Pulmonary artery endothelial cell (primary cell): ENCODE results near the gene MYO1E. TPM values are rescaled to one million over a fixed set of nuclear protein-coding genes. Genes with fewer than 3 reads are reported as not detected.

ENCODE experiments used
- DNase-seq: peaks from one replicate; pipeline ENCODE4 v3.0.0-alpha.2; 2011; ENCODE audit warnings: low read depth, low spot score
- total RNA-seq: library from RNA; depleted of rRNA; stranded (reverse); fragments of >200 nt; gene quantifications from 2 replicates; pipeline ENCODE4 v1.2.3, GENCODE V29; 2014

The MYO1E gene
- total RNA-seq, 1 donor from 2014 or later: 117 TPM

- DNase-seq: no peak
Observed at GRCh38 chr15:59321000-59321689, 51.5 kb downstream of the MYO1E start.

GRCh38 chr15:59317211-59317610, 55.5 kb downstream of the MYO1E start:
- no peak for DNase-seq

DNA sequence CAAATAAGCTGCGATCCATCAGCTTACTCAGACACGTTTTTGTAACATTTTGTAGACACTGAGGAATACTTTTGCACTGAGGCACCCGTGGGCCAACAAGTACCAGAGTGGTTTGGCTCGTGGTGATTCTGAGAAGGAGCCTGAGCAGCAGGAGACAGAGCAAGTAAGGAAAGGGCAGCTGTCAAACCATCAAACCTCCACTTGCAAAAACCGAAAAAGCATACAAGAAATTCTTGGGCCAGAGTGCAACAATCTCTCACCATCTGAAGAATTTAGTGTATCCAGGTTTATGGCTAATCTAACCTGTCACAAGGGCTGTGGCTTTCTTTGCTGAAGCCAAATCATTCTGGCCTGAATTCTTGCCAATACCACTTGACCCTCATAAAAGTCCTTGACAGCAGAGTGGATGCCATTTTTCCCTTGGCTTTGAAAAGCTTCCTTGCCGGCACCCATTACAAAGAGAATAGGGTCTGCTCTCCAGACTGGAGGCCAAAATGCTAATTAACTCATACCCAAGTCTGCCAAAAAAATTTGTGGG, 56.7 kb downstream of the MYO1E start:
- DNase-seq: no peak

DNA sequence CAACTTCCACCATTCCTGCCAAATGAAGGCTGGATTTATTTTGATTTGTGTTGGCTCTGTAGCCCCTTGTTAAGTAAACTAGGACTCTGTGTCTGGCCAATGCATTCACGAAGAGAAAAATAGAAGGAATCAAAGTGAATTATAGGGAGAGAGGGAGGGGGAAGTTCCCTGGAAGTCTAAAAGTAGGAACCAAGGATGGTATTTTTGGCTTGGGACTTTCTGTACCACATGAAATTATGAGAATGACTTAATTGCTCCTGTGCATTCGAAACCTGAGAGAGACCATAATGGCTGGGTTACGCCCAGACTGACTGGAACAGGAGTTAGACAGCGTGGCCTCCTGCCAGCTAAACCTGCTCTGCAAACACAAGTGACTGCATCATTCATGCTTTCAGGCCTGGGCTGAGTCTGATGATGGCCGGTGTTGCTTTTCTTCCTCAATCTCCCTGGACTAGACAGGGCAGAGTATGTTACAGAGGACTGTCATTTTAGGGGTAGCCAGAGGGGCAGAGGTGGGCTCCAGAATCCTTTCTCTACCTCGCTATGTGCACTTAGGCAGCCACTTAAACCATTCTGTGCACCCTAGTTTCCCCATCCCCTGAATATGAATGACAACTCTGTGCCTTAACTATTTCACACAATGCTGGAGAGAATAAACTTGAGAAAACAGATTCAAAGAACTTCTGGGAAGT, 58.9 kb downstream of the MYO1E start:
- DNase-seq: no peak

- DNase-seq: no peak
Observed at GRCh38 chr15:59312205-59312604, 60.5 kb downstream of the MYO1E start.

DNA sequence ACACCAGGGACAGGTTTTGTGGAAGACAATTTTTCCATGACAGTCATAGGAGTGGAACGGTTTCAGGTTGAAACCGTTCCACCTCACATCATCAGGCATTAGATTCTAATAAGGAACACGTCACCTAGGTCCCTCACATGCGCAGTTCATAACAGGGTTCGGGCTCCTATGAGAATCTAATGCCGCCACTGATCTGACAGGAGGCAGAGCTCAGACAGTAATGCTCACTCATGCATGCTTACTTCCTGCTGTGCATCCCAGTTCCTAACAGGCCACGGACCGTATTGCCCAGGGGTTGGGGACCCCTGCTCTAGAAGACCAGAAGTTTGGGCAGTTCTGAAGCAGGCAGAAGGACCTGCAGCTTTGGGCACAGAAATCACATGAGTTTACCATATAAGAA, 61.5 kb downstream of the MYO1E start:
- no peak for DNase-seq

GRCh38 chr15:59309405-59309804, 63.3 kb downstream of the MYO1E start:
- DNase-seq: no peak

GRCh38 chr15:59307165-59307537, 65.5 kb downstream of the MYO1E start:
- no peak for DNase-seq

DNA sequence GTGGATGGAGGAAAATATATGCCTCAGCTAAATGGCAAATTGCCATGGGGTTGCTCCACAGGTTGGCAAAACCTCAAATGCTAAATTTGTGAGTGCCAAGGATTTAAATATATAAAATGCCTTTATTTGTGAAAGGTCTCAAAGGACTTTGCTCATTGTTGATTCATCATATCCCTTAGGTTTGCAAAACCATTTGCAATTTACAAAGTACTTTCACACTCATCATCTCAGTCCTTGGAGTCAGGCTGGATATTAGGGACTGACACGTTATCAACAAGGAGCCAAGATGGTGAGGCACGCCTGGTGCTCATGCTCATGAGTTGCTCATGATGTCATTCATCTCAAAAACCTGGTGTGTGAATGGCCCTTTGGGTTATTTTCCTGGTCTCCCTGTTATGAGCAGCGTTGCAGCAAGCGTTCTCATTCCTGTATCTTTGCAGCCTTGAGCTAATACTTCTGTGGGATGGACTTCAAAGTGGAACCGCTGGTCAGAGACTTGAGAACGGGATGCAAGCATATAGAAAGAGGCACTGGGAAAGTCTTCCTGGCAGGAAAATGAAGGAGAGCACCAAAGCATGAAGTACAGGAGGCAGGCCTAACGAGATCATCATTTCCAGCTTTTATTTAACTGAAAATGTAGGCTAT, 66.0 kb downstream of the MYO1E start:
- DNase-seq: no peak

DNA sequence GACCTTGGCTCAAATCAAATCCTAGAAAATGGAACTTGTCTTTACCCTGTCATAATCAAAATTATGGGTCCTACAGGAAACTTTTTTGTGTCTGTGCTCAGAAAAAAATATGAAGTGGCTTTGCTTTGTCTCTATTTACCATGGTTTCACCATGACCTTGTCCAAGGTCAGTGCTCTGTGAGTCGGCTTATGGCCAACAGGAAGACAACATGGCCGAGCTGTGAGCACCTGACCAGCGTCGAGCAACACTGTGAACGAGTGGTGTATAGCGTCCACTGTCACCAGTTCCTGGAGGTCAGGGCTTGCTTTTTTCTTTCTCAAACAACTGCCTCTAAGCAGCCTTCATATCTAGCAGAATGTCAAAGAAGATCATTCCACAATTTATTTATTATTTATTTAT, 67.9 kb downstream of the MYO1E start:
- no peak for DNase-seq

- DNase-seq: no peak
Observed at GRCh38 chr15:59304034-59304795, 68.5 kb downstream of the MYO1E start.

- DNase-seq: no peak
Observed at GRCh38 chr15:59303633-59304032, 69.0 kb downstream of the MYO1E start.

GRCh38 chr15:59303136-59303535, 69.5 kb downstream of the MYO1E start:
- DNase-seq: no peak

- DNase-seq: no peak
Observed at GRCh38 chr15:59301527-59301926, 71.1 kb downstream of the MYO1E start.

DNA sequence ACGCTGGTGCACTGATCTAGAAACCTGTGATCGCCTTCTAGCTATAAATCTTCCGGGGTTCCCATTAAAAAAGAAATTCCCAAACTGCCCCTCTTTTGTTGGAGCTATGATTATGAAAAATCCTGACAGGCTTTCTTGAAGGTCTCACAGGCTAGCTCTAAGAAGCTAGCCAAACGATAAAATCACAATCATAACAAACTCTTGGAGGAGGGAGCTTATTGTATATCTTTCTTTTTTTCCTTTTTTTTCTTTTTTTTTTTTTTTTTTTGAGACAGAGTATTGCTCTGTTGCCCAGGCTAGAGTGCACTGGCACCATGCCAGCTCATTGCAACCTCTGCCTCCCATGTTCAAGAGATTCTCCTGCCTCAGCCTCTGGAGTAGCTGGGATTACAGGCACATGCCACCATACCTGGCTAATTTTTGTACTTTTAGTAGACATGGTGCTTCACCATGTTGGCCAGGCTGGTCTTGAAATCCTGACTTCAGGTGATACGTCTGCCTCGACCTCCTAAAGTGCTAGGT, 72.0 kb downstream of the MYO1E start:
- no peak for DNase-seq

- DNase-seq: peak; percentile 90
Observed at GRCh38 chr15:59299929-59300617, 72.6 kb downstream of the MYO1E start.

GRCh38 chr15:59298854-59299250, 73.8 kb downstream of the MYO1E start:
- DNase-seq: no peak

DNA sequence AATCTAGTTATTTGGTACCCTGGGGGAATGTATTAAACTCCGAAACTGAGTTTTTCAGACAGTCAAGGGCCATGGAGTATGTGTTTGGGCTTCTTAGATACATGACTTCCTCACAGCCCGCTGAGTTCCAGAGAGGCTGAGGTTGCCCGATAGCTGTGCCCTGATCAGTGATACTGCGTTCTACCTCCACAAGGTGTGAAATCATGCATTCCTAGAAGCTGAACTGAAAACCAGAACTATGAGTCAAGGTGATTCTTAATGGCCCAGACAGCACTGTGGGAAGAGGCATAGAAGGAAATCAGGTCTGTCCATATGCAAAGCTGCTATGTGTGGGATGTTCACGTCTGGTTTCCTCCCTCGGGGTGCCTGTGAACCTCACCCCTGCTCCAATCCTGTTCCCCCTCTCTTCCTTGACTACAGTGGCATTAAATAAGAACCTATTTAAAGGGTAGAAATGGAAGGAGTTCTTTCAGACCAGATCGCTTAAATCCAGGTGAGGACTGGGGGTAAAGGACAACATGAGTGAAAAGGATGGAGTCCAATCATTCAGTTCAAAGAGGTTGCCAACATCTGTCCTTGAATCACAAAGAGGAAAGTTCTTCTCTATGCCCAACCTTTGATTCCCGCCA, 74.3 kb downstream of the MYO1E start:
- no peak for DNase-seq

- peak; percentile 81 for DNase-seq
Observed at GRCh38 chr15:59296181-59296617, 76.5 kb downstream of the MYO1E start.

GRCh38 chr15:59295261-59296001, 77.2 kb downstream of the MYO1E start:
- peak; percentile 57 for DNase-seq
